GM21367 (cell line): ENCODE results near the gene SVEP1.
"Not testable (repeated sequence)": the region's sequence is repeated elsewhere in the genome, so short reads cannot be mapped to it uniquely, and the experiment has no call there.

Experiments used
- ATAC-seq: cut with Tn5 transposase; IDR thresholded peaks from one replicate; pipeline ENCODE4 v1.9.1; 2021; ENCODE audit not compliant: unreplicated experiment

Gene SVEP1

DNA sequence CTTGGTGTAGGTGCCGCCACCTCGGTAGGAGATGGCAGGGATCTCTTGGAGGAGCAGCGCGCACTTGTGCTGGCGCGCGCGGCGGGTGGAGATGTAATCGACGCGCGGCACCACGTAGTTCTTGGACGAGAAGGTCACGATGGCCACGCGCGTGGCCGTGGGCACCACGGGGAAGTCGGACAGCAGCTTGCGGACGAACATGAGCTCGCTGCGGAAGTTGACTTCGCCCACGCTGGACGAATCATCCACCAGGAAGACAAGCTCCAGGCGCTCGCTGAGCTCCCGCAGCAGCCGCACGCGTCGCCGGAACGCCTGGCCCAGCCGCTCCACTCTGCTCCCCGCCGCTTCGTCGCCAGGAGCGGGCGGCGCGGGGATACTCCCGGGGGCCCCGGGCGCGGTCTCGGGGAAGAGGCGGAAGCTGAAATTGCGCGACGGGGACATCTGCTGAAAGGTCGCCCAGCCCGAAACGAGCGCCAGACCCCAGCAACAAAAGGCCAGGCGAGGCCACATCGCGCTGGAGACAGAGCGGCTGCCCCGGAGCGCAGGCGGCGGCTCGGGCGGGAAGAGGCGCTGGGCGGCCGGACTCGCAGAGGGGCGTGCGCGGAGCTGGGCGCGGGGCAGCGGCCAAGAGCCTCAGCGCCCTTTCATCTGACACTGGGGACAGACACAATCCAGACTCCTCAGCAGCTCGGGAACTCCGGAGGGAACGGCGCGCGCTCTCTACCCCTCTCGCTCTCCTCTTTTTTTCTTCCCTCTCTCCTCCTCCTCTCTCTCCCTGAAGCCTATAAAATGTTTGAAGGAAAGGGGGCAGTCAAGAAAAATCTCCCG, at the start of gene SVEP1:
Gene SVEP1 (minus strand): TSS at position 708 of the 828 bp plus-strand sequence. CDS start 198 bp downstream, at position 510.
- ATAC-seq = no peak

GRCh38 chr9:110626101-110626829, 46.7 kb upstream of the SVEP1 start:
- ATAC-seq = peak; percentile 96

GRCh38 chr9:110623462-110624025, 44.0 kb upstream of the SVEP1 start:
- ATAC-seq = peak; percentile 42

GRCh38 chr9:110622368-110622767, 42.8 kb upstream of the SVEP1 start:
- ATAC-seq = no peak

GRCh38 chr9:110620726-110621125, 41.2 kb upstream of the SVEP1 start:
- ATAC-seq = no peak

- no peak for ATAC-seq
Measured at GRCh38 chr9:110619831-110620230, 40.3 kb upstream of the SVEP1 start.

- ATAC-seq = no peak
Measured at GRCh38 chr9:110615498-110615897, 36.0 kb upstream of the SVEP1 start.

DNA sequence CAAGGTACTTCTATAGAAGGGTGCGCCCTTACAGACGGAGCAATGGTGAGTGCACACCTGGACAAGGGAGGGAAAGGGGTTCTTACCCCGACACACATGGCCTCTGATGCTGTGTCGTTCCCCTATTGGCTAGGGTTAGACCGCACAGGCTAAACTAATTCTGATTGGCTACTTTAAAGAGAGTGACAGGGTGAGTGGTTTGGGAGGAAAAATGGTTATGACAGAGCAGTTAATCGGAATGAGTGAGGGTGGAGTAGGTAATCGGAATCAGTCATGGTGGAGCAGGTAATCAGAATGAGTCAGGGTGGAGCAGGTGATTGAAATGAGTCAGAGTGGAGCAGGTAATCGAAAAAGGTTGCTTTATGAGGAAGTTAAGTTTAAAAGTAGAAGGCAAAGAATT, 35.0 kb upstream of the SVEP1 start:
- not testable (repeated sequence) for ATAC-seq

- no peak for ATAC-seq
Measured at GRCh38 chr9:110606179-110606790, 26.7 kb upstream of the SVEP1 start.

DNA sequence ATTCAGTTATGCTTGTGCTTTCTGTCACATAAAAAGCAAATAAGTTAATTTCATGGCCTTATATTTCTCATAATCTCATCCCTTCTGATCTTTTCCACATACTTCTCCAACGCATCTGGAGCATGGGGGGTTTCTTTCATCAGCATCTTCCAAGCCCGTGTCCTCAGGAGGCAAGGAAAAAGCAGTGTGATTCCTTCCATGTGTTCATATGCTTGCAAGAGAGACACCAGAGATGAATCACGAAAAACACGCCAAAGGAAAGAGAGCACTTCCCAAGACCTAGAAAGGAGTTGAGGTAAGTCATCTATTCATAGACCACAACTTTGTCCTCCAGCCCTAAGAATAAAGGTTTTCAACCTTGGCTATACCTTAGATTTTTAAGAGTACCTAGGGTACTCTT, 26.0 kb upstream of the SVEP1 start:
- no peak for ATAC-seq

DNA sequence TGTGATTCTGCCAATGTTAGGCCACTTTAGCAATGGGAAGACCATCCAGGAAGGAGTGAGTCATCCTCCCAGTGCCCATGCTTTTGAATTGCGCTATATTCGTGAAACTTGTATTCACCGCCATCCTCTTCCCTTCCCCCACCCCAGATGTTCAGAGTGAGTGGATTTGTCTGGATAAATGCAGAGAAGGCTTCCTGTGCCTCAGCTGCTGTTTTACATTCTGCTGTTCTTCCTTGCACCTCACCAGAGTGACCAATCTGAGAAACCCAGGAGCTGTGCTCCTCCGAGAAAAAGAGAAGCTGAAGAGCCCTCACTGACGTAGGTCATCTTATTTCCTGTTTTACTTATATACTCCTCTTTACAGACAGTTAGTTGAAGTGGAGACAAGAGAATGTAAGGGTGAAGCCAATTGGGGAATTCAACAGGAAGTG, 24.6 kb upstream of the SVEP1 start:
- no peak for ATAC-seq

DNA sequence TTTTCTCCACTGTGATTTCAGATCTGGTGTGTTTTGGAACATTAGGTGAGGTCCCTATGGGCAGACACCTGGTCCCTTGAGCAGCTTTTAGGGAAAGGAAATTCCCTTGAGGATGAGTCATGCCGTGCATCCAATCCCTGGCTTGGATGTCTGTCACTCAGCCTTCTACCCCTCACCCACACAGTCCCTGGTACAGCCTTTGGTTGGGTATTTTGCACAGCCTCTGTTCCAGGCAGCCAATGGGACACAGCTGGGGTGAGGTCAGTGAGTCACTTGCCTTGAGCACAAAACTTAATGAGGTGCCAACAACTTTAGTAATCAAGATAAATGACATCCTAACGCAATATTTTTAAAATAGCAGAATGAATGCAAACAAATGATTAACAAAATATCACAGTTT, 22.7 kb upstream of the SVEP1 start:
- ATAC-seq = no peak

DNA sequence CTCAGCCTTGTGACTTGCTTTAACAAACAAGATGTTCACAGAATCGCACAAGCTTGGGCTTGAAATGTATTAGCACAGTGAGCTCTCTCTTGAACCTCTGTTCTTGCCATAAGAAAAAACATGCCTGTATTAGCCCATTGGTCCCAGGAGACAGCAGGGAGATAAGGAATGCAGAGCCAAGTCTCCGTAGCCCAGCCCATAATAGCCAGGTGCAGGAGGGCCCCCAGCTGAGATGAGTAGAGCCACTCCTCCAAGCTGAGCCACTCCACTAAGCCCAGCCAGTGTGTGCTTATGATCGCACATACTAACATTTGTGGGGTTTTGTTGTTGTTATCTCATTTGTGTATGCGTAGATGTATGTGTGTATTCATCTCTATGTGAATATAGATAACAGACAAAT, 21.6 kb upstream of the SVEP1 start:
- no peak for ATAC-seq

DNA sequence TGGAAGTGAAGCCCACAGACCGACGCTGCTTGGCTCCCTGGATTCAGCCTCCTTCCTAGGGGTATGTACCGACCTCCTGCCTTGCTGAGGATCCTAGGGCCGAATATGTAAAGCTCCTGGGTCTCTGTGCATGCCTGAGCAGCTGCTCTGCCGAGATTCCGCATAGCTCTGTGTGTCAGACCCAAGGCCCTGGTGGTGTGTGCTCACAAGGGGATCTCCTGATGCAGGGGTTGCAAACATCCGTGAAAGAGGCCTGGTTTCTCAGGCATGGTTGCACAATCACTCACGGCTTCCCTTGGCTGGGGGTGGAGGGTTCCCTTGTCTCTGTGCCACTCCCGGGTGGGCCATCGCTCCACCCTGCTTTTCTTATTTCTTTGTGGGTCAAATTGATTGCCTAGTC, 19.9 kb upstream of the SVEP1 start:
- no peak for ATAC-seq

DNA sequence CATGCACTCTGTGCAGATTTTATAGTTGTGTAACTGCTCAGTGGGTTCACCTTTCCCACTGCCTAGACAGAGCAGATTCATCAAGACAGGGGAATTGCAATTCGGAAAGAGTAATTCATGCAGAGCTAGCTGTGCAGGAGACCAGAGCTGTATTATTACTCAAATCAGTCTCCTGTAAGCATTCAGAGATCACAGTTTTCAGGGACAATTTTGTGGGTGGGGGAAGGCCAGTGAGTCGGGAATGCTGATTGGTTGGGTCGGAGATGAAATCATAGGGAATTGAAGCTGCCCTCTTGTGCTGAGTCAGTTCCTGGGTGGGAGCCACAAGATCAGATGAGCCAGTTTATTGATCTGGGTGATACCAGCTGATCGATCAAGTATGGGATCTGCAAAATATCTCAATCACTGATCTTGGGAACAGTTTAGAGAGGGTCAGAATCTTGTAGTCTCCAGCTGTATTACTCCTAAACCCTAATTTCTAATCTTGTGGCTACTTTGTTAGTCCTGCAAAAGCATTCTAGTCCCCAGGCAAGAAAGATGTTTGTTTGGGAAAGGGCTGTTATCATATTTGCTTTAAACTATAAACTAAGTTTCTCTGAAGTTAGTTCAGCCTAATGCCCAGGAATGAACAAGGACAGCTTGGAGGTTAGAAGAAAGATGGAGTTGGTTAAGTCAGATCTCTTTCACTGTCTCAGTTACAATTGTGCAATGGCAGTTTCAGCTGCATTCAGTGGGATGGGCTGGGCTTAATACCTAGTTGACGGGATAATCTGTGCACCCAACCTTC, 12.7 kb upstream of the SVEP1 start:
- ATAC-seq = no peak

DNA sequence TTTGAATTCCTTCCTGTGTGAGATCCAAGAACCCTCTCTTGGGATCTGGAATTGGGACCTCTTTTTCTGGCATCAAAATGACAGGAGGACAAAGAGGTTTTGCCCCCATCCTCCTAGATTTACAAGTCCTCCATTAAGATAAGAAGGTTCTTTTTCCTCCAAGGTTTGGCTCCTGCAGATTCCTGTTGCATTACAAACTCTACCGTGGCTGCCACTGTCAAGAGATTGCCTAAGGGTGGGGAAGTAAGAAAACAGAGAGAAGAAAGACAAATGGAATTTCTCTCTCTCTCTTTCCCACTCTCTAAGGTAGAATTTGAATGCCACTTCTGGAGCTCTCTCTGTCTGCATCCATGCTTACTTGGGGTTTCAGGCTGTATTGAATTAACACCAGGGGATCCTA, 12.0 kb upstream of the SVEP1 start:
- no peak for ATAC-seq

DNA sequence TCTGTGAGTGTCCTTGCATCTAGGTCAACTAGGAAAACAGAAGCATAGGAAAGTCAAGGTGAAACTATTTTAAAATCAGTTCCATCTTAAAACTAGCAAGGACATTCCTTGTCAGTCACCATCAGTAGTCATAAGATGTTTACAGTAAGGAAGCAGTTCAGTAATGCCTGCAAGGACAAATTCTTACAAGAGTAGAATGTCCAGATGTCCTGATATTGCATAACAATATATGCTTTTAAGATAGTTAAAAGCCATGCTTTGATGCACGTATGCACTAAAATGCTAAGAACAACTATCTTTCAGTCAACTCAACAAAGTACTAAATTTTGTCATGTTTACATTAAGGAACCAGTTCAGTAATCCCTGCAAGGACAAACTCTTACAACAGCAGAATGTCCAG, 11.3 kb upstream of the SVEP1 start:
- no peak for ATAC-seq

GRCh38 chr9:110588296-110588695, 8.8 kb upstream of the SVEP1 start:
- ATAC-seq = no peak

DNA sequence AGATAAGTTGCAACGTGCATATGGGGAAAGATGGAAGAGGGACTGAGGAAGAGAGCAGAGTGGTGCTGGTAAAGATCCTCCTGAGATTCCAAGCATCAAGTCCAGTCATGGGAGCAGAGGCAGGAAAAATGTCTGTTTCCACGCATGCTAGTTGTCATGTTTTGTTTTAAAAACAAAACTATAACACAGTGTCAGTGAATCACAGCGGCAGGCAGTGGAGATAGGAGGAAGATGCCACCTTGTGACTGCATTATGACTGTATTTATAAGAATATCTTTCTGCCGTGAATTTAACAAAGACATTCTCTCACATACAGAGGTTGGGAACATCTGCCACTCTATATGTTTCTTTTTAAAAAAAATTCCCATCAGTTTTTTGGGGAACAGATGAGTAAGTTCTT, 3.7 kb upstream of the SVEP1 start:
- ATAC-seq = no peak

DNA sequence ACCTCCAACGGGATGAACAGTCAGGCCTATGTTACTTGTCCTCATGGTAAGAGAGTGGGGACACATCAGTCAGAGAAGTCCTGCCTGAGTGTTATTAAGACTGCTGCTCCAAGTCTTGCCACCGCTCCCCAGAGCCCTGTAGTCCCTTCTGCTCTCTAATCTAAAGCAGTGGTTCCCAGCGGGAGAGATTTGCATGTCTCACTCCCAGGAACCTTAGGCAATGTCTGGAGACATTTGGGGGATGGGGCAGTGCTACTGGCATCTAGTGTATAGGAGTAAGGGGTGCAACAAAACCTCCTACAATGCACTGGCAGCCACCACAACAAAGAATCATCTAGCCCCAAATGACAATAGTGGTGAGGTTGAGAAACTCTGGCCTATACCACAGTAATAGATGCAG, 2.6 kb upstream of the SVEP1 start:
- no peak for ATAC-seq

DNA sequence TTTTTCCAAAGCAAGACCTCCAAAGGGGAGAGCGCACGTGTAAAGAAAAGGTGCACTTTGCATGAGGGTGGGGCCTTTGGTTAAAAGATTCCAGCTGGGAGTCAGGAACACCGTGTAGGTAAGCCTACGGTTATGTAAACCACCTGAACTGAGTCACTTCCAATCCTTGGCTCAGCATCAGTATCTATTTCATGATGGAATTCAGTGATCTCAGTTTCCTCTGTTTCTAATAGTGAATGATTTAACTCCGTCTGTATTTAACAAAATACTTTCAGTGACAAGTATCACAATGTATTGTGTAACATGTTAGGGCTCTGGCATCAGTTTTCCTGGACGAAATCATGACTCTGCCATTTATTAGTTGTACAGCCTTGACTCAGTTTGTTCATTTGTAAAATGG, 1.3 kb upstream of the SVEP1 start:
- ATAC-seq = no peak
